ENCODE results near the gene CEACAM8.
"Not testable (repeated sequence)": the region's sequence is repeated elsewhere in the genome, so short reads cannot be mapped to it uniquely, and the experiment has no call there.

CEACAM8 gene

DNA sequence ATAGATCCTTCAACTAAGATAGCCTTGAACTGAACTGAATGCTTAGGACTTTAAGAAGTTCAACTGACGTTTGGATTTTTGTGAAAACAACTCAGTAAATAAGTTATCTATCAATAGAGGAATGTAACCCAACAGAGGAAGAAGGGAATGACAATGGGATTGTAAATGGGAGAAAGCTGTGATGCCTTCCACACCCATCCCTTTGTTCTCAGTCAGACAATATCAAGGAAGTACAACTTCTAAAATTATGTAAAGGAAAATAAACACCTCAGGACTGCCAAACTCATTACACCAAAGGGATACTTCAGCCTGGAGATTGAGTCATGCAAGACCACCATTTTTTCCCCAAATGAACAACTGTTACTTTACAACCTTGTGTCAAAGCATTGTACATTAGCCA, 21.1 kb downstream of the CEACAM8 start:
- DNase-seq (ENCODE audit: low read depth) = no peak

GRCh38 chr19:42571116-42571515, 23.6 kb downstream of the CEACAM8 start:
- DNase-seq (ENCODE audit: low read depth) = no peak

GRCh38 chr19:42569193-42569592, 25.5 kb downstream of the CEACAM8 start:
- DNase-seq (ENCODE audit: low read depth) = no peak

GRCh38 chr19:42568006-42568405, 26.7 kb downstream of the CEACAM8 start:
- no peak for DNase-seq (ENCODE audit: low read depth)

GRCh38 chr19:42567567-42567966, 27.2 kb downstream of the CEACAM8 start:
- no peak for DNase-seq (ENCODE audit: low read depth)

- no peak for DNase-seq (ENCODE audit: low read depth)
Observed at GRCh38 chr19:42563352-42564210, 31.1 kb downstream of the CEACAM8 start.

- no peak for DNase-seq (ENCODE audit: low read depth)
Observed at GRCh38 chr19:42561512-42561911, 33.2 kb downstream of the CEACAM8 start.

GRCh38 chr19:42560731-42561130, 34.0 kb downstream of the CEACAM8 start:
- DNase-seq (ENCODE audit: low read depth) = no peak

- no peak for DNase-seq (ENCODE audit: low read depth)
Observed at GRCh38 chr19:42558450-42559150, 36.1 kb downstream of the CEACAM8 start.

GRCh38 chr19:42557386-42557871, 37.3 kb downstream of the CEACAM8 start:
- not testable (repeated sequence) for DNase-seq (ENCODE audit: low read depth)

DNA sequence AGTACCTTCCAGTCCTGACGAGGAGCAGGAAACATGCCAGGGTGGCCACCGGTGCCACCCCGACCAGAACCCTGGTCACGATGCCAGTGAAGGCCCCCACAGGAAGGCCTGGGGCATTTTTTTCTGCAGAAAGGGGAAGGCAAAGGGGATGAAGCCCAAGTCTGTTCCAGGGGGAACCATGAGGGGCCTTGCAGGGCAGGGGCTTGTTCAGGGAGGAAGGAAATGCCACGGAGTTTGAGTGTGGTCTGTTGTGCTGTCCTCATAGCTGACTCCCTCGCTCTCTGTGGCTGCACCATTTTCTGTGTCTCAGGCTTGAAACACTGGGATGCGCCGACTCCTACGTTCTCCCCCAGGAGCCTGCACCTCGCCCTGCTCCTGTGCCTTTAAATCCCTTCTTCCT, 38.9 kb downstream of the CEACAM8 start:
- DNase-seq (ENCODE audit: low read depth) = no peak

GRCh38 chr19:42555317-42555716, 39.4 kb downstream of the CEACAM8 start:
- no peak for DNase-seq (ENCODE audit: low read depth)

DNA sequence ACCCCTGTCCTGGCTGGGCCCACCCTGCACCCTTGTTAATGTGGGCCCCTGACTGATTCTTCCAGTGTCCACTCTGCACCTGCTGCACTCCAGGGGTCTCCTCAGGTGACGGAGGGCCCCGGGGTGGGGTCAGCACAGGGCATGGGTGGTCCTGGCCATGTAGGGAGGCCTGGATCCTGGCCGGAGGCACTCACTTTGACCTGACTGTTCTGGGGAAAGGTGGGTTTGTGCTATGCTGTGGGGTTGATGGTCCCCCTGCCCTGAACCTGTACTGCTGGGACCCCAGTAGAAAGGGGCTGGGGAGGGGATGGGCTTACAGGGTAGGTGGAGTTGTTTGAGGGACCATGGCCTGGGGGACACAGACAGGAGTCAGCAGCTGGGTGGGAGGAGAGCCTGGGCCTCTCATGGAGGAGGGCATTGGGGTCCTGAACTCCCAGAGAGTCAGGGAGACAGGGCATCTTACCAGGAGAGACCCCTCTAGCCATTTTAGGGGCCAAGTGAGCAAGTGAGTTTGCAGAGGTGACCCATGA, 40.6 kb downstream of the CEACAM8 start:
- DNase-seq (ENCODE audit: low read depth) = no peak

DNA sequence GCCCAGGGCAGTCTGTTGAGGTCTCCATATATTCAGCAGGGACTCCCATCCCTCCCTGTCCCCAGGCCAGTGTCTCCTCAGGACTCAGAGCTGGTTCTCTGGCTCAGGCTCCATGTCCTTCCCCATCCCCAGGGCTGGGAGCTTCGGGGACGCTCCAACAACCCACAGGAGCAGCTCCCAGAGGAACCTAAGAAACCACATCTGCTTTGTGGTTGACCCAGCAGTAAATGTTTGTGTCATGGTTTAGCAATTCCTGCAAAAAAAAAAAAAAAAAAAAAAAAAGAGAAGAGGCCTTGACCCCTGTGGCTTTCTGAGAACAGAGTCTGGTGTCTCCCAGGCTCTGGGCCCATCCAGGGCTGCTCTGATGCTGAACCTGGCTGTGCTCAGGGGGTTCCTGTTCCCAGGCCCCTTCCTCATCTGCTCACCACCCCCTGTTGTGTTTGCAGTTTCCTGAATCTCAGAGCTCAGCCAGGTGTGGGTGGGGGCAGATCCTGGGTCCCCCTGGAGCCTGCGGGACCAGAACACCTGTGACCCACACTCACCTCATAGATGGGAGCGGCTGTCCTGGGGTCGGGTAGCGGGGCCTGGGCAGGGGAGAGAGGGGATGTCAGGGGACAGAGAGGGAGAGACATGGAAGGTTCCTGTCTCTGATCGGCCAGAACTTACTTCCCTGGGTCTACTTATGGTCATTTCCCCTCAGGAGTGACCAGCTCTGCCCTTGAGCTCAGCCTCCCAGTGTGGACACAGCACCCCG, 41.3 kb downstream of the CEACAM8 start:
- DNase-seq (ENCODE audit: low read depth) = no peak

DNA sequence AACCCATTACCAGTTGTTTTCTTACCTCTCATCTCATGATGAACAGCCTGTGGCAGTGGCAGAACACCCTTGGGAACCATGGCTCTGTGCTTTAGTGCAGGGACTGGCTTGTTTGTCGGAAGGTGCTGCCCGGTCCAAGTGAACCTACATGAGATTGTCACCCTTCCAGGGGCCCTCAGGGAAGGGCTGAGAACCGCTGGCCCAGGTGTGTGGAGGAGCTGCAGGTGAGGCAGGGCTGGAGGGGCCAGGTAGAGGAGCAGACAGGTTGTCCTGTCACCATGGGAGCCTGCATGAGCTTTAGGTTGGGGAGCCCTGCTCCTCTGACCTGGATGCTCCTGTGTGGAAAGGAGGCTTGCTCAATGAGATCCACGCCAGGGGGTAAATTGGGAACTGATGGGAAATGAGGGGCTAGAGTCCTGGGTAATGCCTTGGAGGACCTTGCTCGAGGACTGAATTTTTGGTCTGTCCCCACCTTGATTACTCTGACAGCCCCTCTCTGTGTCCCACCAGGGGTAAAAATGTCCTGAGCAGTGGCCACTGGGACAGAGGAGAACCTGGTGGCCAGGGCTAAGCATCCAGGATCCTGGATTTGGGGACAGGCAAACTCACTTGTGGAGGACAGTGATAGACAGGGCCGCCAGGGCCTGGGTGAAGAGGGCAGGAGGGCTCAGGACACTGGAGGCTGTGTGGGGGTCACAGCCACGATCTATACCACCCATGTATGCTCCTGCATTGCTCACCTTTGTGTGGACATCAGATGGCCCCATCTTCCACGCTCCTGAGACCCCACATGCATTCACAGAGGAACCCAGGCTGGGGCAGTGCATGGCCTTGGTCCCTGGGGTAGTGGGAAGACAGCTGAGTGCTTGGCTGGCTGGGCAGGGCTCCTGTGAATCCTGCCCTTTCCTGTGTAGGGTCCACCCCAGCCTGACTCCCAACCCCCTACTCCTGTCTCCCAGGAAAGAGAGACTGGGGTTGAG, 42.3 kb downstream of the CEACAM8 start:
- DNase-seq (ENCODE audit: low read depth) = no peak

- not testable (repeated sequence) for DNase-seq (ENCODE audit: low read depth)
Observed at GRCh38 chr19:42550521-42550920, 44.2 kb downstream of the CEACAM8 start.

GRCh38 chr19:42549067-42549466, 45.7 kb downstream of the CEACAM8 start:
- not testable (repeated sequence) for DNase-seq (ENCODE audit: low read depth)

- no peak for DNase-seq (ENCODE audit: low read depth)
Observed at GRCh38 chr19:42548552-42548951, 46.2 kb downstream of the CEACAM8 start.

DNA sequence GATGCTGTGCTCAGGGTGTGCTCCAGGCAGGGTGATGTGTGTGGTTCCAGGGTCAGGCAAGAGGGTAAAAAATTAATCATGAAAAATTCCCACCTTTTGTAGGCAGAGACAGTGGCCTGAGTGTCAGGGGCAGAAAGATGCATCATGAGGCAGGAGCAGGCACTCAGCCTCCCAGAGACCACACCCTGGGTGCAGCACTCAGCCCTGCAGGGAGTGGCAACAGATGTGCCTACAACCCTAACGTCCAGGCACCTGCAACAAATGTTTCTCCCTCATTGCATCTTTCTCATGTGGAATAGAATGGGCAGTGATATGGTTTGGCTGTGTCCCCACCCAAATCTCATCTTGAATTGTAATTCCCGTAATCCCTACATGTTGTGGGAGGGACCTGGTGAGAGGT, 46.8 kb downstream of the CEACAM8 start:
- DNase-seq (ENCODE audit: low read depth) = no peak

DNA sequence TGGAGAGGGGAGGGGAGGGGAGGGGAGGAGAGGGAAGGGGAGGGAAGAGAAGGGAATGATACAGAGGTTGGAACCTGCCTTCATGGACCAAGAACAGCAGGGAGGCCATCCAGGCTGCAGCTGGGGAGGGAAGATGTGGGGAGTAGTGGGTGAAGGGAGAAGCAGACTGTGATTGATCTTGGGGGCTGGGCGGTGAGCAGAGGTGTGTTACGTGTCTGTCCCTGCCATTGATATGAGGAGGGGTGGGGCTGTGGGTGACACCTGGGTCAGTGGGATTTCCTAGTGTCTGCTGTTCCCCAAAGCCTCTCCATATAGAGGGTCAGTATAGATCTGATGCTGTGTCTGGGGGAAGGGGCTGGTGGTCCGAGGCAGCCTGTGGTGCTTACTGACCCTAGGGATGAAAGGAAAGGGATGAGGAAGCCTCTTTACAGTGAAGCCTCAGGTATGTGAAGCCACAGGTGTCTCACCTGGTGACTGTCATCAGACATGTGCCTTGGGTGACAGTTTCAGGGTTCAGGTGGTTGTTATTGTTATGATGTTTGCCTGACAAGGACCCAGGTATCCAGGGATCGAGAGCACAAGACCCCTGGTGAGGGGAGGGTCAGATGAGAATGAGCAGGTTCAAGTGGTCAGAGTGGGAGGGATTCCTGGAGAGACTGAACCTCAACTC, 47.8 kb downstream of the CEACAM8 start:
- DNase-seq (ENCODE audit: low read depth) = no peak

Data from activated T-helper 9 cell treated with anti-CD3 and anti-CD28 coated beads, Interleukin-2, amount 50 U/mL, for 16 hours (primary cell).